Activated T-cell treated with anti-CD3 and anti-CD28 coated beads for 24 hours (primary cell): ENCODE results near the gene GALNT7.
A peak's percentile ranks its signal among the peaks of the same experiment; 100 is the strongest.

ENCODE experiments used
- DNase-seq: peaks from one replicate; pipeline ENCODE4 v3.0.0-alpha.2; 2020; ENCODE audit warnings: low read depth

GALNT7 gene

DNA sequence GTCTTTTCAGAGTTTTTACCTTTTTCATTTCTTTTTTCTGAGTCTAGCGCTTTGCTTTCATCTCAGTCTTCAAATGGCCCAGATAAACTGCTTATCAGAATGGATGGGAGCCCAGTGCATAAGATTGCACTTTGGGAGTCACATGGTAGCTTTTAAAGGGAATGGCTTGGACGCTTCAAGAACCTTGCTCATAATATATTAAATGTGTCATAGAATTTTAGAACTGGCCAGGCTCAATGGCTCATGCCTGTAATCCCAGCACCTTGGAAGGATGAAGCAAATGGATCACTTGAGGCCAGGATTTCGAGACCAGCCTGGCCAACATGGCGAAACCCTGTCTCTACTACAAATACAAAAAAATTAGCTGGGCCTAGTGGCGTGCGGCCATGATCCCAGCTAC lies 97.1 kb downstream of the GALNT7 start:
- no peak for DNase-seq

DNA sequence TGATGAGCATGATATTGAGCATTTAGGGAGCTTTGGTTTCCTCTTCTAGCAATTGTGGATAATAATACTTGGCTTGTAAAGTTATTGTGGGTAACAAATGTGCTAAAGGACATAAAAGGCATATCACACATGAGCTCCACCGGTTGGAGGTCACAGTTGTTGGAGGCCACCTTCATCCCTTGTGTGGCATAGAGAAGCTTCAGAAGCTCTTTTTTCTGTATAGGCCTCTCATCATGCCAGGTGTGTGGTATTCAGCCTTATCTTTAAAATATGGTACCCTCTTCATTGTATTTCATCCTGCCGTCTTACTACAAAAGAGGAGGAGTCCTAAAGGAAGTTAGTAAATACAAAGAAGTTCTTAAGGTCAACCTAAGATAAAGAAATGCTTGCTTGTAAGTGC lies 99.1 kb downstream of the GALNT7 start:
- no peak for DNase-seq

DNA sequence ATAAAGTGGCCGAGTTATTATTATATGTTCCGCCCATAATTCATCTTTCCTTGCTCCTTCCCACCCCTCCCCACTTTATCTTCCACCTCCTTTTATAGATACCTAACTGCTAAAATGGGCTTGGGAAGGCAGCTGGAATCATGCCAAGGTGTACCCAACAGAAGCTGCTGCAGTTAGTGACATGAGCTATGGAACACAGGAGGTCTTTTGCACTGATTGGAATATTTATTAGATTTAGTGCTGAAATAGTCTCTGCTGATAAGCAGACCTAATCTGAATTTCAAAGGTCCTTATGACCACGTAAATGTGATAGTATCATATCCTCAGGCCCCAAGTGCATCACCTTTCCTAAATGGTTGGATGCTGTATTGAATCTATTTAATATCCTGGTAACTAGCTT lies 100.7 kb downstream of the GALNT7 start:
- DNase-seq: no peak

DNA sequence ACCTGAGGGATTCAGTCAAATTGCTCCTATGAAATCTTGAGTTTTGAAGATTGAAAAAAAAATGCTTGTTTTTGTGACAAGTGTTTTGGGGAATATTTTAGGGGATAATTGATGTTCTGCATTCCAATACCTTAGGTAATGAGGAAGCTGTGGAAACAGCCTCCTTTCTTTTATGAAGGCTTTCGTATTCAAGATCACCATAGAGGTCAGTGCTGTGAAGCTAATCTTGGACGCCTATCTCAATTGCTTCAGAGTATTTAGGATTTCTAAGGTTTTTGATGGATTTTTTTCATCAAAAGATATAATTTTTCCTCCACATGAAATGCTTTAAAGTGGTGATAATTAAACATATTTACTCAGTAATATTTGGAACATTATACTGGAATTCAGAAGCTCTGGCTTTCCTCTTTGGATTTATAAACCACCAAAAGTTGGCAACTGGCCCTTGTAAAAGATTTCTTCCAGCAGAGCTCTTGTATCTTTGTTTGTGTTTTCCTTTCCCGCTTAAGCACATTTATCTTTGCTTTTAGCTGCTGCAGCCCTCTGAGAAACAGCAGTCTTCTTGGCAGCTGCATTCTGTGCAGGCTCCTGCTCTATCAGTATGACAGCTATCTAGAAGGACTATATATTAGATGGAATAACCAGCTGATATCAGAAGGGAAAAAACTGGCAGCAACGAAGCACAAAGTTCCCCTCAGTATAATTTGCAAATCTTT lies 101.9 kb downstream of the GALNT7 start:
- DNase-seq: no peak

DNA sequence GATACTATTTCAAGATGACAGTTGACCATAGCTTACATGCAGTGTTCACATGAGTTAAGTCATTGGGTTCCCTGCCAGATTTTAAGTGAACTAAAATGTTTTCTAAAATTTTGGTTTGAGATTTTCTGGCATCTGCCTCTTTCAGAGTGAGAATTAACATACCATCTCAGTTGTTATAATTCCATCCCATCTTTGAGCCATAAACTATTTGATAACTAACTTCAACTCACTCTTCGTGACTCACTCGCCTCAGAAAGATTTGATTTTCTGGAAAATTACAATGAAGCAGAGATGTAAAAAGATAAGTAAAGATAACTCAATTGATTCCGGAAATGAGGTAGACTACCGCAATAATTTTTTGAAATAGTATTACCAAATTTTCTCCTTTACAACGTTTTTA lies 103.7 kb downstream of the GALNT7 start:
- no peak for DNase-seq

DNA sequence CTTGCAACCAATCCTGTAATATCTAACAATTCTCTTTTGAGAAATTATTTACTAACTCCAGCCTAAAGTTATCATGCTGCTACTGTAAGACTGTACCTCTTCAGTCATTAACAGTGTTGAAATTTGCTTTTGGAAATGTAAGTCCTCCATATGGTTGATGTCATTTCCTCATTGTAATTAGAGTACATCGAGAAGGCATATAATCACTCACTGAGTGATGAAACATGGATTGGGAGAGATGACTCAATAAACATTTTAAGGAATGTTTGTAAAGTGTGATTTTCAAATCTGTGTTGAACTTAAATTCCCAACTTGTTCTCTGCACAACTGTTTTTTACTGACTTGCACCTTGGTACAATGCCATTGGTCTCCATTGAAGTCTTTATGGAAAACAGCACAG lies 104.4 kb downstream of the GALNT7 start:
- DNase-seq: no peak

DNA sequence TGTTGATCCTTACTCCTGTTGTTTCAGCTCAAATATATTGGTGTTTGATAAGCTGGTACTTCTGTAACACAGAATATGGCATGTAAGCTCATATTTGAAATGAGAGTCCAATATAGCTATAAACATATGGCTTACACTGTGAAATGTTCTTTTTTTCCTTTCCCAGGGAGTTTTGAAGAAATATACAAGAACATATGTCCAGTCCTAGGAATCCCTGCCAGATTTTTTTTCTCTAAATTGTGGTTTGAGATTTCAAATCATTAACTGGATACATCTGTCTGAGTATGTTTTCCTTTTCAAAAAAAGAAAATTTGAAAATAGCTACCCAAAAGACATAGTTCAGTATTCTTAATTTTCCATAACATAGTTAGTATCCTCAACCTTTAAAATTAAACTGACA lies 105.3 kb downstream of the GALNT7 start:
- no peak for DNase-seq

DNA sequence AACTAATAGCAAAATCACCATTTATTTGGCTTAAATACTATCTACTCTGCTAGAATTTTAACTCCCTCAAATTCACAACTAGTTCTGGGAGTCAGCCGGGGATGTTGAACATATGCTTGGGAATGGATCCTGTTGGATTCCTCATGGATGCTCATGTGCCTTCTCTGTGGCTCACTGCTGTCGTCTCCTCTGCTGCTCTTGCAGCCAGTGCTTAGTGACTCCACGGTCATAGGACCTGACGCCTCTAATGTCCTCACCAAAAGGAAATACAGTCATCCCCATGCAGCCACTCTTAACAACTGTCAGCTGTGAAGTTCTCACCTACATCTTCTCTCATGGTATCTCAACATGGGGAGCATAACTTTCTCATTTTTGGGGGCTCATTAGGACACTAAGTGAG lies 106.1 kb downstream of the GALNT7 start:
- no peak for DNase-seq

DNA sequence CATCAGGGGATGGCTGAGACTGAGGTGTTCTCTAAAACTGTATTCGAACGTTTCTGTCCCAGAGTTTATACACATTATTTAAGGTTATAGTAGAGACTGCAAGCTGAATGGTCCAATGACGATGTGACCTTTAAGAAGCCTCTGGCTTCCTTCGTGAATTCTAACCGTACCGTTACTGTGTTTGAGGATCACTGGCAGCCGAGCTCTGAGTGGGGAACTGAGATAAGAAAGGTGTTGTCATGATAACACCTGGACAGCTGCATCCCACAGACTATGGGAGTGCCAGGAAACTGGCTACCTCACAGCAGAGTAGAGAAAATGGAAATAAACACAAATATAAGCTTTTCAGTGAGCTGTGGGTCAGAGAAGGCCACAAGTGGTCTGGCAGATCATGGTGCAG lies 106.5 kb downstream of the GALNT7 start:
- no peak for DNase-seq

DNA sequence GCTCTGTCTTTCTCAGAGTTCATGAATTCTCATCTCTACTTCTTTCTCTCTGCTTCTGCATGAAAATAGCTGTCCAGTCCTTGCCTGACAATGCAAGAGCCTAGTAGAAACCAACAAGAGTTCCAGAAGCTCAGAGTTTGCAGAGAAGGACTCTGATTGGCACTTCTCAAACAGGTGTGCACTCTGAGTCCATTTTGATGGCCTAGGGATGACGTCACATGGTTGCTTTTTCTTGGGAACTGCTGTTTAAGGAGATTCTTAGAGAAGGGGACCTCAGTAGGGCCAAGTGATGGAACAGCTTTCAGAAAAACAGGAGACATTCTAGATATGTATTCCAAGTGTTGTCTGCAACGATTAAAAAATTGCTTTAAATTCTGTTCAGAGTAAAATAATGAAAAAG lies 108.7 kb downstream of the GALNT7 start:
- no peak for DNase-seq

DNA sequence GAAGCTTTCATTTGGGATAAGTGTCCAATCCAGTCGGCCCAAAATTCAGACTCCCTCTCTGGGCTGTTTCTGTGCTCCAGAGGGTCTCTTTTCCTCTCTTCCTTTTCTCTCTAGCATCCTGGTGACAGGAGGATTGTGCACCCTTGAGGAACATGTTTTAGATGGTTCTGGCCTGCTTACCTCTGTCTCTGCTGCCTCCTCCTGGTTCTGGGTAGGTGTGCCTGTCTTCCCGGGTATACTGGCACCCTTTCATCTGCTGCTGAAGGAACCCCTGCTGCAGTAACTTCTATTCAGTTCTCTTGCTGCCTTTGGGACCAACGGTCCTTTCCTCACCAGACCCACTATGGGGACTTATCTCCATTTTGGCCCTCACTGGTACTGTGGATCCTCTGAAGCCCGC lies 112.4 kb downstream of the GALNT7 start:
- no peak for DNase-seq

DNA sequence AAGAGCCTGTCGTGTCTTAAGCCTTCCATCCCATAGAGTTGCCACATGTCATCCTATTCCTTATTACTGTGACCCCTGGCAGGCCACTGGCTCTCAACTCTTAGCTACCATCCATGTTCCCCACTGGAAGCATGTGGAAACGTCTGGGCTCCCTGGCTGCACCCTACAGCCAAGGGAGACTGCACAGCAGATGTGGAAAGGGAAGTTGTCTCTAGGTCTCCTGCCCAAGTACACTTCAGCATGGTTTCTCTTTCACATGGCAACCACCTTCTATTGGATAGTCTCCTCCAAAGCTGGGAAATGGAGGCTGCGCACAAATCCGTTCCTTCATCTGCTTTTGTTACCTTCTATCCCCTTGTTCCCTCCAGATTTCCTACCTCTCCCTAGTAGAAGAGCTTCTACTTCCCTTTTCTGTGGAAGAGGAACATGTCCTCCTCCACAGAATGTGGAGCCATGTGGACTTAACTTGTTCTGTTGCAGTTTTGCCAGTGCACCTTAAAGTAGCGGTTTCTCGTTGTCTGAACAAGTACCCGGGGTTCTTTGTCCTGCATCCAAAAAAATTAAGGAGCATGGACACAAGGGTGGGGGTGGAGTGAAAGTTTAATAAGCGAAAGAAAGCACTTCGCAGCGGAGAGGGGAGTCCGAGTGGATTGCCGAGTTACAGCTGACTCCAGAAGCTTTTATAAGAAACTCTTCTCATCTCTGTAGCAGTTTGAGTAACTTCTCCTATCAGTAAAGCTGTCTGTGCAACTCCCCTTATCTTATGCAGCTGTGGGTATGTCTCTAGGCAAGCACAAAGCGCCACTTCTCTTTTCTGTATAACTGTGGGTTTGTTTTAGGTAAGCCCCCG lies 113.0 kb downstream of the GALNT7 start:
- DNase-seq: no peak

DNA sequence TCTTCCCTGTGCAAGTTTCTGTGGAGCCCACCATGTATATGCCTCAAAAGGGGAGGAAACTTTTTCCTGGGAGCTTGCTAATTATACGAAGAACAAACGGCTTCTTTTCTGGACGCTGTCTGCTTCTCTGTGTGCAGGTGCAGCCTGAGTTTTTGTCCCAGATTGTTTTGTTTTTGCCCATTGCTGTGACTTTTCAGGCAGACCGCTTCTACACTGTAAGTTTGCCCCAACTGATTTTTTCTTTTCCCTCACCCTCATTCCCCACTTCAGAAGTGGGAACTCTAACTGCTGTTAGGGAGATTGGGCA lies 113.6 kb downstream of the GALNT7 start:
- DNase-seq: no peak

DNA sequence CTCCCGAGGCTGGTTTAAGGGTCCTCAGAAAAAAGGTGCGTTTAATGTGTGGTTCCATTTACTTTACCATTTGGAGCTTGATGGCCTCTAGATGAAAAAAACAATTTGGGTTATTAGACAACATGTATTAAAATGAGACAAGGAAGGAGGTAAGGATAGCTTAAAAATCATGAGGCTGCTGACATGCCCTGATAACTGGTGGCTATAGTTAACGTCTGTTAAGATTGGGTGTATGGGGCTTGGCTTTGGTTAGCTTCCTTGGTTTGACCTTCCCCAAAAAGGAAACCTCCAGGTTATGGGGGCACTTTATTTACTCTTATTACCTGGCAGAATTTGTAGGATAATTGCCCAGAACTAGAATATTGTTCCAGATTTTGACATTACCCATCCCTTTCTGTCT lies 114.0 kb downstream of the GALNT7 start:
- no peak for DNase-seq

DNA sequence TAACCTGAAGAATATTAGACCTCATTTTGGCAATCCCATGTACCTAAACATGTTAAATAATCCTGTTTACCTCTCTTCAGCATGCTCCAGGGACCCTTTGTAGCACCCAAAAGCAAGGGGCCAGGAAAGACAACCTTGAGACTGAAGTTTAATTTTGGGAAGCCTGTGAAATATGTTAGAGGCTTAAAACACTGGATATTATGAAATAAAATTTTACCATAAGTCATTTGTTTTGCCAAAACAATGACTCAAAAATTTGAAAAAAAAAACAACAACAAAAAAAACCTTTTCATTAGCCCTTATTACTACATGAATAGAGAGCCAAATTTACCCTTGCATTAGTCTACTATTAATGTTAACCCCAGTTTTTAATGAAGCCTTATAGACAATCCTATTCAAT lies 115.9 kb downstream of the GALNT7 start:
- DNase-seq: no peak

DNA sequence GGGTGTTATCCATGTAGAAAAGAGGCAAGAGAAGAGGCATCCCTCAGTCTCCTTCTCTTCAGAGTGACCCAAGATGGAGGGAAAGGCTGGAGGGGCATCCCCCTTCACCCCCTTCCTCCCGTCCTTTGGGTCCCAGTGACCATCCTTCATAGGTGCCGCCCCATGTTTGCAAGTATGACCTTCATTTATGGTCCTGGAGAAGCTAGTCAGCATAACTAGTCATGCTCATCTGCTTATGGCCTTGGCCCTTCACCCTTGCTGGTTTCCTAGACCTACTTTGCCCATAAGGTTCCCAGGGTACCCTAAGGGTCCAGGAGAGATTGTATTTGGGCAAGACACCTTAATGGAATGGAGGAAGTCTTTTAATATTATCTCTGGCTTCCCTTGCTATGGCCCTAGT lies 118.9 kb downstream of the GALNT7 start:
- no peak for DNase-seq

DNA sequence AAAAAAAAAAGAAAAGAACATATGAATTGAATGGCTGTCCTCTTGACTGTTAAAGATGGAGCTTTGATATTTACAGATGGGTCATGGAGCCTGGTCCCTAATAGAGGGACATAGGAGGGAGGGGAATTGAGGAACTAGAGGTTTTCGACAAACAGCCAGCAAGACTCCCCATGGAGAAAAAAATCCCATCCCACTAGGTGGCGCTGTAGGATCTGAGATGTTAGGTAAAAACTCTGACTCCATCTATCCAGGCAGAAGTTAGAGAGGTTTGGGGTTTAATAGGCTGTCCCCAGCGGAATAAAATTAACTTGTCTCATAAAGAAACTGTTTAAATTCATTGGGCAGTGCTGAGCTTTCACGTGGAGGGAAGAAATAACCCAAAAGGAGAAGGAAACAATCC lies 119.7 kb downstream of the GALNT7 start:
- peak; percentile 60 for DNase-seq

DNA sequence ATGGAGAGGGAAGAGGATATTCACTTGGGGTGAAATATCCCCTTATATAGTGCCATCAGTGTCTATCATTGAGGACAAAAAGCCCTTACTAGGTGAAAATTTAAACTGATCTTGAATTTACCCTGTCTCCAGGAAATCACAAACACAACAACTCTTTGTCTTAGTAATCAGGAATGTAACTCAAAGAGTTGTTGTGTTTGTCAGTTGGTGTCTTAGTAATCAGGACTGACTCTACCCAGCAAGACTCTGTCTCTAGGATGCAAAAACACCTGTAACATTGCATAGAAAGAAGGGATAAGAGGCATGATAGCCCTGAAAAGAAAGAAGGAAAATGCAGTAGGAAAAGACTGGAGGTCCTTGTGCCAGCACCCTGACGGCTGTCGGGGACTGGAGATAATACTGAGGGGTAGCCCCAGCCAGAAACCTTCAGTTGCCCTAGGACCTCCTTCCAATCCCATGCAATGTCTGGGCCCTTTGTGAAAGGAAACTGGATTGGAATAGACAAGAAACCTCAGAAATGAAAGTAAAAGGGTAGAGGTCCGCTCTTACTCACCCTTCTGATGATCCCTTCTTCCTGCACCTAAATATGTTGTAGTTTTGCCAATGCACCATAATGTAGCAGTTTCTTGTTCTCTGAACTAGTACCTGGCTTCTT lies 120.2 kb downstream of the GALNT7 start:
- DNase-seq: no peak

DNA sequence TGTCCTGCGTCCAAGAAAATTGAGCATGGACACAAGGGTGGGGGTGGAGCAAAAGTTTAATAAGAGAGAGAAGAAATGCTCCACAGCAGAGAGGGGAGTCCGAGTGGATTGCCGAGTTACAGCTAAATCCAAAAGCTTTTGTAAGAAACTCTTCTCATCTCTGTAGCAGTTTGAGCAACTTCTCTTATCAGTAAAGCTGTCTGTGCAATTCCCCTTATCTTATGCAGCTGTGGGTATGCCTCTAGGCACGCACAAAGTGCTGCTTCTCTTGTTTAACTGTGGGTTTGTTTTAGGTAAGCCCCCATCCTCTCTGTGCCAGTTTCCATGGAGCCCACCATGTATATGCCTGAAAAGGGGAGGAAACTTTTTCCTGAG lies 120.7 kb downstream of the GALNT7 start:
- no peak for DNase-seq

DNA sequence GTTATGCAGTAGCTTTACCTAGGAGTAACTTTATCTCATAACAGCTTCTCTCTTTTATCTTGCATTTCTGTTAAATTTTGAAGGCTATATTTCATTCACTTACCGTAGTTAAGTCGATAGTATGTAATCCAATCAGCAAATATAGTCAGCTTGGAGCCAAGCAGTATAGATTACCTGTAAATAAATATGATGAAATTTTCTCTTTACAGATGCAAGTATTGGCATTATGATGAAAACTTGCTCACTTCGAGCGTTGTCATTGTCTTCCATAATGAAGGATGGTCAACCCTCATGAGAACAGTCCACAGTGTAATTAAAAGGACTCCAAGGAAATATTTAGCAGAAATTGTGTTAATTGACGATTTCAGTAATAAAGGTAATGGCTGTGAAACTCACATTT lies 123.3 kb downstream of the GALNT7 start:
- no peak for DNase-seq

DNA sequence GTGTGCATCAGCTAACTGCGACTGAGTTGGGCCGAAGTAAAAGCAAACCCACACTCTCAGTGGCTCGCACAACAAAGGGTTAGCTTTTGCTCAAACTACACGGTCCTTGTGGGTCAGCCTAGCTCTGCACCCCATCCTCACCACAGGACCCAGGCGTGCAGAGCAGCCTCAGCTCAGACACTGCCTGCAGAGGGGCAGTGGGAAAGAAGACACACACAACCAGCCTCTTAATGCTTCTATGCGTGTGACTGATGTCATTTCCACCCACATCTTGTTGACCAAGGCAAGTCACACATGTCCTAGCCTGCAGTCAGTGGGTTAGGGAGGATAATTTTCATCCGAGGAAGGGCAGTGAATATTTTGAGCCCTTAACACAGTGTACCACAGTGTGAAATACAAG lies 125.1 kb downstream of the GALNT7 start:
- DNase-seq: no peak

DNA sequence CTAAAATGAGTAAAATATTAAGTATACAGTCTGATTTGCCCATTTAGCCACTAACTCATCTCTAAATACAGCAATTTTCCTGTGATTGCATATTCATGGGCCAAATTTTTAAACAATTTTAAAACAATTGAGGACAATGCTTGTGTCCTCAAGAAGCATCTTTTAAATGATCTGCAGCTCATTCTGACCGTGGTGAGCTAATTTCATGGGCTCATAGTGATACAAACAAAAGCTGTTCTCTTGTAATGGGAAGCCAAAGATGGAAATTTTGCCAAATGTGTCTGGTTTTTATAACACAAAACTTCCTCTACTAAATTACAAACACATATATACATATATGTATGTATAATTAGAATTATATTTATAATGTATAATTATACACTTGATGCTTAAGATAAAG lies 125.8 kb downstream of the GALNT7 start:
- no peak for DNase-seq

DNA sequence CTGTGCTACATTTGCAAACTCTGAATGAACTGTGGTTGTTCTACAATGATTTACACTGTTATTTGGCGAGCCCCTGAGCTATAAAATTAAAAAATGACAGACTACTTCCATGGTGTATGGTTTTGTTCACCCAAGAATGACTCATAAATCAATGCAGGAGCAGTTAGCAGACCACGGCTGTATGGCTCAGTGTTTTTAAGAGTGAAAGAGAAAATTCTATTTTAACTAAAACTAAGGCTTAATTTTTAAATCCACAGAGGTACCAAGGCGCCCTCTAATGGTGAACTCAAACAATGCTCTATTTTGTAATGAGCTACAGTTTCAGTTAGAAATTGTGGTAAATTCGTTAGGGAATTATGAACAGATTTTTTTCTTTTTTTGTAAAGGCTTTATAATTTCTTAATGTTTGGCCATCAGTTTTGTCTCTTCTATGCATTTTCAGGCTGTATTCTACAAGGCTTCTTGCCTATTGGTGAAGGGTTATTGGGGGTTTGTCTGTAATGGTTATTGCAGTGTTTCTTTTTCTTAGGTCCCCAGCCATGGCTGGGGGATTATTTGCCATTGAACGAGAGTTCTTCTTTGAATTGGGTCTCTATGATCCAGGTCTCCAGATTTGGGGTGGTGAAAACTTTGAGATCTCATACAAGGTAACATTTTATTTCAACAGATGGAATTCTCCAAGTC lies 133.0 kb downstream of the GALNT7 start:
- no peak for DNase-seq
